MM.1S (cell line): ENCODE results near the gene GNPDA2.
"Not testable (repeated sequence)": the region's sequence is repeated elsewhere in the genome, so short reads cannot be mapped to it uniquely, and the experiment has no call there.

Experiments
- DNase-seq: peaks from one replicate; pipeline ENCODE4 v3.0.0-alpha.2; 2015
- H2AFZ ChIP-seq: fragments of 300-600 bp; sonication (generic); 2 replicates; pipeline ENCODE4 v1.6.0; 2016; ENCODE audit warnings: antibody characterized with exemption, low read length
- H3F3A ChIP-seq: fragments of 300-600 bp; sonication (generic); 2 replicates; pipeline ENCODE4 v1.6.1; 2016; ENCODE audit warnings: mild to moderate bottlenecking, antibody characterized with exemption, low read length, moderate library complexity, mixed read lengths; ENCODE audit not compliant: insufficient read depth
- H3K27ac ChIP-seq: fragments of 300-600 bp; sonication (generic); 2 replicates; pipeline ENCODE4 v1.5.1; 2016; ENCODE audit warnings: mild to moderate bottlenecking, low read length
- H3K27me3 ChIP-seq: fragments of 300-600 bp; sonication (generic); replicated peaks from 2 replicates; pipeline ENCODE4 v1.6.0; 2016; ENCODE audit warnings: low read length; ENCODE audit not compliant: insufficient read depth
- H3K36me3 ChIP-seq: fragments of 300-600 bp; sonication (generic); replicated peaks from 2 replicates; pipeline ENCODE4 v1.6.1; 2016; ENCODE audit warnings: mild to moderate bottlenecking, low read length, mixed read lengths; ENCODE audit not compliant: insufficient read depth
- H3K4me1 ChIP-seq: fragments of 300-600 bp; sonication (generic); 2 replicates; pipeline ENCODE4 v1.6.1; 2016; ENCODE audit warnings: low read length, mixed read lengths
- H3K4me2 ChIP-seq: fragments of 300-600 bp; sonication (generic); 2 replicates; pipeline ENCODE4 v1.6.0; 2016; ENCODE audit warnings: low read depth, low read length
- H3K4me3 ChIP-seq: fragments of 300-600 bp; sonication (generic); 2 replicates; pipeline ENCODE4 v1.5.1; 2016; ENCODE audit warnings: low read length, mixed read lengths
- H3K79me2 ChIP-seq: fragments of 300-600 bp; sonication (generic); 2 replicates; pipeline ENCODE4 v1.6.1; 2016; ENCODE audit warnings: mixed run types, low read length, mixed read lengths
- H3K9ac ChIP-seq: fragments of 300-600 bp; sonication (generic); 2 replicates; pipeline ENCODE4 v1.6.1; 2016; ENCODE audit warnings: low read length, mixed read lengths
- H3K9me2 ChIP-seq: fragments of 300-600 bp; sonication (generic); replicated peaks from 2 replicates; pipeline ENCODE4 v1.6.1; 2016; ENCODE audit warnings: mild to moderate bottlenecking, low read length, mixed read lengths; ENCODE audit not compliant: insufficient read depth
- H3K9me3 ChIP-seq: fragments of 300-600 bp; sonication (generic); replicated peaks from 2 replicates; pipeline ENCODE4 v1.6.1; 2016; ENCODE audit warnings: mild to moderate bottlenecking, low read length, mixed read lengths; ENCODE audit not compliant: insufficient read depth
- H4K20me1 ChIP-seq: fragments of 300-600 bp; sonication (generic); 2 replicates; pipeline ENCODE4 v1.6.1; 2016; ENCODE audit warnings: mild to moderate bottlenecking, low read length, moderate library complexity, mixed read lengths; ENCODE audit not compliant: insufficient read depth
- EZH2 ChIP-seq: fragments of 300-600 bp; sonication (generic); optimal IDR thresholded peaks from 2 replicates; pipeline ENCODE3; 2017; ENCODE audit warnings: low read depth, mild to moderate bottlenecking, antibody characterized with exemption, low read length, mixed read lengths
- EZH2phosphoT487 ChIP-seq: fragments of 300-600 bp; sonication (generic); IDR thresholded peaks from 2 replicates; pipeline ENCODE4 v1.6.1; 2018; ENCODE audit warnings: antibody characterized with exemption, low read length
- TF ChIP-seq, protein P1 (sequence below): fragments of 300-600 bp; sonication (generic); IDR thresholded peaks from 2 replicates; pipeline ENCODE4 v1.5.1; 2016; ENCODE audit warnings: antibody characterized with exemption, low read length, mixed read lengths

Gene GNPDA2

GRCh38 chr4:44738615-44739014 is 12.3 kb upstream of the GNPDA2 start:
- H3K27ac ChIP-seq = no peak overlapping the region
- H3K9me2 ChIP-seq = no peaks in the 10 kb centered on the region
- no peak overlapping the region for H3K4me2 ChIP-seq
- TF ChIP-seq, protein P1, sequence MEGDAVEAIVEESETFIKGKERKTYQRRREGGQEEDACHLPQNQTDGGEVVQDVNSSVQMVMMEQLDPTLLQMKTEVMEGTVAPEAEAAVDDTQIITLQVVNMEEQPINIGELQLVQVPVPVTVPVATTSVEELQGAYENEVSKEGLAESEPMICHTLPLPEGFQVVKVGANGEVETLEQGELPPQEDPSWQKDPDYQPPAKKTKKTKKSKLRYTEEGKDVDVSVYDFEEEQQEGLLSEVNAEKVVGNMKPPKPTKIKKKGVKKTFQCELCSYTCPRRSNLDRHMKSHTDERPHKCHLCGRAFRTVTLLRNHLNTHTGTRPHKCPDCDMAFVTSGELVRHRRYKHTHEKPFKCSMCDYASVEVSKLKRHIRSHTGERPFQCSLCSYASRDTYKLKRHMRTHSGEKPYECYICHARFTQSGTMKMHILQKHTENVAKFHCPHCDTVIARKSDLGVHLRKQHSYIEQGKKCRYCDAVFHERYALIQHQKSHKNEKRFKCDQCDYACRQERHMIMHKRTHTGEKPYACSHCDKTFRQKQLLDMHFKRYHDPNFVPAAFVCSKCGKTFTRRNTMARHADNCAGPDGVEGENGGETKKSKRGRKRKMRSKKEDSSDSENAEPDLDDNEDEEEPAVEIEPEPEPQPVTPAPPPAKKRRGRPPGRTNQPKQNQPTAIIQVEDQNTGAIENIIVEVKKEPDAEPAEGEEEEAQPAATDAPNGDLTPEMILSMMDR = peak; percentile 43
- no peak for TF ChIP-seq EZH2
- no peak for TF ChIP-seq EZH2phosphoT487
- H4K20me1 ChIP-seq = no peaks in the 10 kb centered on the region
- no peaks in the 10 kb centered on the region for H3K9me3 ChIP-seq
- DNase-seq = peak; percentile 14
- H3K79me2 ChIP-seq = no peaks in the 10 kb centered on the region
- no peaks in the 10 kb centered on the region for H3K4me1 ChIP-seq
- H3K27me3 ChIP-seq = no peaks in the 10 kb centered on the region
- H2AFZ ChIP-seq = no peak overlapping the region
- H3K4me3 ChIP-seq = no peak overlapping the region
- H3K36me3 ChIP-seq = no peaks in the 10 kb centered on the region
- H3F3A ChIP-seq = no peaks in the 10 kb centered on the region
- H3K9ac ChIP-seq = no peak overlapping the region

DNA sequence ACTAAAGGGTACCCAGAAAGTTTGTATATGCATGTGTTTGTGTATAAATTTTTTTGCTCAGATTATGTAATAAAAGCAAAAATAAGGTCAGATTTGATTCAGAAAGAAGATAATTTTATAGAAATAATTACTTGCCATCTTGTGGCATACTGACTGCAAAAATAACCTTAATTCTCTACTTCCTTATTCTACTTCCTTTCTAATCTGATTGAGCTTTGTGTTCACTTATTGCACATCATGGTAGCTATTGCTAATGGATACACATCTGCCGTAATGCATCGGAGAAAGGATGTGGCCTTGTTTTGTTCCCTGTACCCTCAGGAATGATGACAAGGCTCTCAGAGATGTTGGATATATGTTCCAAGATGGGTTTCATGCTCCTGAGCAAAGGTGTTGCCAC is 10.5 kb upstream of the GNPDA2 start:
- no peaks in the 10 kb centered on the region for H4K20me1 ChIP-seq

DNA sequence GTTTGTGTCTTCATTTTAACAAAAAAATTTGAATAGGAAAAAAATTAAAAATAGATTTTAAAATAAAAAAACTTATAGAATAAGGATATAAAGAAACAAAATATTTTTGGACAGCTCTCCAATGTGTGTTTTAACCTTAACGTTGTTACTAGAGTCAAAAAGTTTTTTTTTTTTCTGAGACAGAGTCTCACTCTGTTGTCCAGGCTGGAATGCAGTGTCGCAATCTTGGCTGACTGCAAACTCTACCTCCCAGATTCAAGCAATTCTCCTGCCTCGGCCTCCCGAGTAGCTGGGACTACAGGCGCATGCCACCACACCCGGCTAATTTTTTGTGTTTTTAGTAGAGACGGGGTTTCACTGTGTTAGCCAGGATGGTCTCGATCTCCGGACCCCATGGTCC is 2.3 kb upstream of the GNPDA2 start:
- H4K20me1 ChIP-seq, H3K27me3 ChIP-seq, H3K4me2 ChIP-seq, H3K27ac ChIP-seq, H3K9ac ChIP-seq, H3F3A ChIP-seq, H3K4me3 ChIP-seq, H3K9me3 ChIP-seq, DNase-seq, H3K4me1 ChIP-seq, H3K9me2 ChIP-seq, H2AFZ ChIP-seq, H3K36me3 ChIP-seq: not testable (repeated sequence)
- peaks cover 26% of the 10 kb centered on the region for H3K79me2 ChIP-seq

More for the DNA sequence above, 10.5 kb upstream of the GNPDA2 start:
- Histone ChIP-seq H2AFZ (no peak overlapping the region), H3F3A (no peaks in the 10 kb centered on the region), H3K36me3 (no peaks in the 10 kb centered on the region), H3K79me2 (no peaks in the 10 kb centered on the region), H3K9me3 (no peaks in the 10 kb centered on the region), H3K4me3 (no peak overlapping the region), H3K9ac (no peak overlapping the region), H3K9me2 (no peaks in the 10 kb centered on the region), H3K27me3 (no peaks in the 10 kb centered on the region), H3K4me2 (no peak overlapping the region), H3K27ac (no peak overlapping the region), H3K4me1 (no peaks in the 10 kb centered on the region)
- TF ChIP-seq EZH2 (no peak), EZH2phosphoT487 (no peak)
- DNase-seq = no peak

DNA sequence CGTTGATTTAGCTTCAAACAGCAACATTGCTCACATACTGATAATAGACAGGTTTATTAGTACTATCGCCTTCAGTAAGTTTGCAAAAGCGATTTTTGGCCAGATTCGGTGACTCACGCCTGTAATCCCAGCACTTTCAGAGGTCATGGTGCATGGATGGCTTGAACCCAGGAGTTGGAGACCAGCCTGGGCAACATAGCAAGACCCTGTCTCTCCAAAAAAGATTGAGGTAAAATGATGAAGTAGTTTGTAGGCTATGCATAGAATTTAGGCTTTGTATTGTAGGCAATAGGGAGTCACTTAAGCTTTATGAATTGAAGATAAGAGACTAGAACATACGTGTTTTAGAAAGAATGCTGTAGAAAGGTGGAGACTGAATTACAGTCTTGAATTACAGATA is 1.1 kb upstream of the GNPDA2 start:
- no peaks in the 10 kb centered on the region for H3K36me3 ChIP-seq
- TF ChIP-seq, protein P1 = no peak
- TF ChIP-seq EZH2 (no peak), EZH2phosphoT487 (no peak)
- no peak overlapping the region for H2AFZ ChIP-seq
- no peaks in the 10 kb centered on the region for H3F3A ChIP-seq
- H3K27ac ChIP-seq = no peak overlapping the region
- no peak for DNase-seq
- peaks cover 37% of the 10 kb centered on the region for H3K79me2 ChIP-seq
- no peaks in the 10 kb centered on the region for H3K9me2 ChIP-seq
- H3K4me2 ChIP-seq = no peak overlapping the region
- H4K20me1 ChIP-seq = no peaks in the 10 kb centered on the region
- H3K4me3 ChIP-seq = no peak overlapping the region
- no peak overlapping the region for H3K9ac ChIP-seq
- H3K9me3 ChIP-seq = no peaks in the 10 kb centered on the region
- H3K27me3 ChIP-seq = no peaks in the 10 kb centered on the region
- 0 out of 2 replicates have a peak, but pooled peaks cover 7% of the 10 kb centered on the region for H3K4me1 ChIP-seq
